K562 (cell line): ENCODE data around the gene ARL16. TPM values are rescaled to one million over a fixed set of nuclear protein-coding genes. Genes with fewer than 3 reads are reported as not detected.

ENCODE experiments used
- BRD9 ChIP-seq: fragments of 450-650 bp; IDR thresholded peaks from 2 replicates; pipeline ENCODE4 v1.6.1; 2018; ENCODE audit warnings: low read depth; ENCODE audit not compliant: partially characterized antibody
- FUS ChIP-seq: fragments of 200-400 bp; formaldehyde crosslinking; optimal IDR thresholded peaks from 2 replicates; pipeline ENCODE3; 2017; ENCODE audit warnings: low read depth, low read length
- ILK ChIP-seq: fragments of 450-650 bp; IDR thresholded peaks from 2 replicates; pipeline ENCODE4 v1.6.1; 2016; ENCODE audit warnings: missing genetic modification characterization, low read depth, mild to moderate bottlenecking, missing compliant biosample characterization, moderate library complexity, borderline replicate concordance
- MYNN ChIP-seq, 2 experiments: sonication (generic); formaldehyde crosslinking in 1 of 2; IDR thresholded peaks; 2 replicates each; pipeline versions ENCODE4 v1.5.0 to v1.6.1; 2016 to 2020; ENCODE audit warnings: antibody characterized with exemption in 1 of 2, missing genetic modification reagents in 1 of 2
- NR4A1 ChIP-seq, 2 experiments: fragments of 250-450 bp in 1 of 2; fragments of 450-650 bp in 1 of 2; sonication (Bioruptor Pico) in 1 of 2; IDR thresholded peaks; 2 replicates each; pipeline versions ENCODE4 v1.4.0 to v1.6.1; 2016 to 2020; ENCODE audit warnings: mild to moderate bottlenecking in 2 of 2, missing compliant biosample characterization in 1 of 2, missing genetic modification characterization in 1 of 2, moderate library complexity in 1 of 2
- NRF1 ChIP-seq, 2 experiments: fragments of 450-650 bp; IDR thresholded peaks in 1 of 2; conservative IDR thresholded peaks in 1 of 2; 2 replicates each; pipeline ENCODE4 v1.6.1; 2014; ENCODE audit warnings: mild to moderate bottlenecking in 2 of 2
- PHB2 ChIP-seq: fragments of 450-650 bp; IDR thresholded peaks from 2 replicates; pipeline ENCODE4 v1.6.1; 2017; ENCODE audit warnings: low read depth
- PHF20 ChIP-seq: fragments of 450-650 bp; IDR thresholded peaks from 2 replicates; pipeline ENCODE4 v1.6.1; 2018; ENCODE audit not compliant: partially characterized antibody
- SMARCA5 ChIP-seq: fragments of 450-650 bp; IDR thresholded peaks from 2 replicates; pipeline ENCODE4 v1.6.1; 2016
- SOX6 ChIP-seq: fragments of 450-650 bp; IDR thresholded peaks from 2 replicates; pipeline ENCODE4 v1.6.1; 2014; ENCODE audit warnings: mild to moderate bottlenecking
- SRSF9 ChIP-seq: fragments of 200-400 bp; formaldehyde crosslinking; IDR thresholded peaks from 2 replicates; pipeline ENCODE4 v1.6.1; 2017; ENCODE audit warnings: low read depth, low read length, borderline replicate concordance
- TAF1 ChIP-seq: IDR thresholded peaks from 2 replicates; pipeline ENCODE4 v1.6.1; 2011; ENCODE audit warnings: mild to moderate bottlenecking, low read length, moderate library complexity; ENCODE audit not compliant: insufficient read depth, control insufficient read depth, severe bottlenecking; ENCODE audit errors: extremely low read depth
- TARDBP ChIP-seq: fragments of 450-650 bp; IDR thresholded peaks from 2 replicates; pipeline ENCODE4 v1.6.1; 2016
- ZBTB7A ChIP-seq: IDR thresholded peaks from 2 replicates; pipeline ENCODE4 v1.6.1; 2011; ENCODE audit warnings: low read depth, mild to moderate bottlenecking, low read length, moderate library complexity, borderline replicate concordance; ENCODE audit not compliant: control insufficient read depth
- ZNF121 ChIP-seq: sonication (generic); formaldehyde crosslinking; conservative IDR thresholded peaks from 2 replicates; pipeline ENCODE4 v1.8.0; 2022; ENCODE audit warnings: missing genetic modification reagents
- ZNF165 ChIP-seq: fragments of 250-450 bp; sonication (Bioruptor Pico); IDR thresholded peaks from 2 replicates; pipeline ENCODE4 v1.4.0; 2020; ENCODE audit warnings: borderline replicate concordance
- ZNF347 ChIP-seq: fragments of 450-650 bp; formaldehyde crosslinking; IDR thresholded peaks from 2 replicates; pipeline ENCODE4 v1.4.0; 2020; ENCODE audit warnings: low read depth, mild to moderate bottlenecking, moderate library complexity
- ZNF507 ChIP-seq: conservative IDR thresholded peaks from 2 replicates; pipeline ENCODE4 v1.6.1; 2017; ENCODE audit warnings: missing genetic modification characterization, missing compliant biosample characterization
- polyA plus RNA-seq, 8 experiments: library from polyadenylated mRNA; depleted of rRNA in 4 of 8; stranded (reverse) in 5 of 8; unstranded in 3 of 8; fragments of >200 nt; fragmentation: Nextera tagmentation in 2 of 8; fragmentation: Illumina TruSeq in 1 of 8; extraction: Ambion mirVana in 2 of 8; extraction: Trizol in 1 of 8; gene quantifications; 2 replicates each; pipeline versions ENCODE4 v1.2.1 to v1.2.3, GENCODE V29; 2011 to 2014; ENCODE audit warnings: inconsistent platforms in 1 of 8, missing spikeins in 1 of 8
- total RNA-seq, 7 experiments: library from RNA; depleted of rRNA in 6 of 7; stranded (reverse); fragments of >200 nt in 6 of 7; fragmentation: Illumina TruSeq in 2 of 7; extraction: Trizol in 2 of 7; gene quantifications; 2 replicates each; pipeline versions ENCODE4 v1.2.1 to v1.2.3, GENCODE V29; 2011 to 2021; ENCODE audit warnings: low replicate concordance in 1 of 7
- TF ChIP-seq, protein P1 (sequence below): fragments of 450-650 bp; conservative IDR thresholded peaks from 2 replicates; pipeline ENCODE4 v1.6.1; 2016; ENCODE audit warnings: missing genetic modification characterization, low read depth, mild to moderate bottlenecking, missing compliant biosample characterization, moderate library complexity
- TF ChIP-seq, protein P2 (sequence below): conservative IDR thresholded peaks from 2 replicates; pipeline ENCODE4 v1.6.1; 2011; ENCODE audit warnings: low read depth, mild to moderate bottlenecking, low read length; ENCODE audit not compliant: control insufficient read depth
- TF ChIP-seq, protein P3 (sequence below): sonication (generic); formaldehyde crosslinking; IDR thresholded peaks from 2 replicates; pipeline ENCODE4 v1.8.0; 2022; ENCODE audit warnings: mild to moderate bottlenecking, missing genetic modification reagents
- TF ChIP-seq, protein P4 (sequence below): fragments of 250-450 bp; sonication (Bioruptor Pico); IDR thresholded peaks from 2 replicates; pipeline ENCODE4 v1.6.1; 2021; ENCODE audit warnings: mild to moderate bottlenecking
- TF ChIP-seq, protein P5 (sequence below): fragments of 200-800 bp; sonication (Bioruptor generic); IDR thresholded peaks from 2 replicates; pipeline ENCODE4 v1.6.1; 2017; ENCODE audit warnings: missing genetic modification characterization, missing compliant biosample characterization

The ARL16 gene
- total and polyA plus RNA-seq, 9 of the 15 experiments (the other 6 are each of a cell fraction or from before 2014, with no cell fraction given): 5.4 to 32.4 (median 22.6) TPM

DNA sequence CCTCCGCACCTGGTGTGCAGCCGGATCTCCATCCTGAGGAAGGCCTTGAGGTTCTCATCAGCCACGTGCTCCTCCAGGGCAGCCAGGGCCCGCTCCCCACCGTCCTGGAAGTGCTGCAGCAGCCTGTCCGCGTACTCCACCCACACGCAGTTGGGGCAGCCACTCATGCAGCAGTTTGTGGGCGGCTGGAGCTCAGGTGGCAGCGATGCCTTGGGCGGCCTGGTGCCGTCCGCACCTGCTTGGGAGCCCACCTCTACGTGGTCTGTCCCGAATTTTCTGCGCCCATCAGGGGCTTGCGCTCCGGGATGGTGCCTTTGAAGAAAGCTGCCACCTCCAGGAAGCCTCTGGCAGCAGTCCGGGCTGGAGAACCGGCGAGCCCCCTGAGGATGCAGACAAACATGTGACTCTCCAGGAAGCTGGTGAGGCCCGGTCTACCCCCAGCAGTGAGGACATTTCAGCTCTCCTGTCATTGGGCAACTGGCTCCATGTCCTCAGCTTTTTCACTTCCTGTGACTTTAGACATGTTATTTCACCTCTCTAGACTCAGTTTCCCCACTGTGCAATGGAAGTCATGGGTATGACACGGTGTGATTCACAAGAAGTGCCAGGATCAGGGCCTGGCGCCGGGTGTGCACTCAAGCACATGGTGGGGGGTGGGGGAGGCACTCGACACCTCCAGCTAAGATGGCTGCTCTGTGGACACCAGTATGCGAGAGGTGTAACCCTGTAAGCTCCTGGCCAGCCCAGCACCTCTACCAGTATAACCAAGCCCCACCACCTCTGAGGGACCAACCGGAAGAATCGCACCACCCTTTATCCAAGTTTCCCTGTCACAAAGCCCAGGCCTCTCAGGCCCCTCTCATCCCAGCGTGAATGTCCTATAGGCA lies 18.1 kb downstream of the ARL16 start (continued):
- TF ChIP-seq TAF1 (peak; percentile 19), MYNN (IDR thresholded peaks at IDR 0.05) (no peak), MYNN (CRISPR knock-in tag; IDR thresholded peaks at IDR 0.05) (no peak), FUS (no peak), TARDBP (no peak), SOX6 (no peak), SRSF9 (no peak), NRF1 (conservative IDR thresholded peaks at IDR 0.05 in 1 of 2, IDR thresholded peaks at IDR 0.05 in 1 of 2) (no peak), SMARCA5 (no peak), NR4A1 (CRISPR knock-in tag; IDR thresholded peaks at IDR 0.05) (peak; percentile 94; the same call in 1 of the 2 replicates), NR4A1 (tag; IDR thresholded peaks at IDR 0.05) (peak; percentile 98), ZBTB7A (no peak), ZNF347 (CRISPR knock-in tag) (0 out of 2 replicates have a peak, but pooled peaks have one; percentile 73), PHF20 (no peak), ILK (tag) (no peak), PHB2 (no peak), ZNF507 (no peak), ZNF121 (CRISPR knock-in tag) (no peak), BRD9 (peak; percentile 43), ZNF165 (CRISPR knock-in tag) (no peak)
- TF ChIP-seq, protein P1, sequence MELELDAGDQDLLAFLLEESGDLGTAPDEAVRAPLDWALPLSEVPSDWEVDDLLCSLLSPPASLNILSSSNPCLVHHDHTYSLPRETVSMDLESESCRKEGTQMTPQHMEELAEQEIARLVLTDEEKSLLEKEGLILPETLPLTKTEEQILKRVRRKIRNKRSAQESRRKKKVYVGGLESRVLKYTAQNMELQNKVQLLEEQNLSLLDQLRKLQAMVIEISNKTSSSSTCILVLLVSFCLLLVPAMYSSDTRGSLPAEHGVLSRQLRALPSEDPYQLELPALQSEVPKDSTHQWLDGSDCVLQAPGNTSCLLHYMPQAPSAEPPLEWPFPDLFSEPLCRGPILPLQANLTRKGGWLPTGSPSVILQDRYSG (tag): peak; percentile 96
- TF ChIP-seq, protein P2, sequence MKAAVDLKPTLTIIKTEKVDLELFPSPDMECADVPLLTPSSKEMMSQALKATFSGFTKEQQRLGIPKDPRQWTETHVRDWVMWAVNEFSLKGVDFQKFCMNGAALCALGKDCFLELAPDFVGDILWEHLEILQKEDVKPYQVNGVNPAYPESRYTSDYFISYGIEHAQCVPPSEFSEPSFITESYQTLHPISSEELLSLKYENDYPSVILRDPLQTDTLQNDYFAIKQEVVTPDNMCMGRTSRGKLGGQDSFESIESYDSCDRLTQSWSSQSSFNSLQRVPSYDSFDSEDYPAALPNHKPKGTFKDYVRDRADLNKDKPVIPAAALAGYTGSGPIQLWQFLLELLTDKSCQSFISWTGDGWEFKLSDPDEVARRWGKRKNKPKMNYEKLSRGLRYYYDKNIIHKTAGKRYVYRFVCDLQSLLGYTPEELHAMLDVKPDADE: no peak
- TF ChIP-seq, protein P3, sequence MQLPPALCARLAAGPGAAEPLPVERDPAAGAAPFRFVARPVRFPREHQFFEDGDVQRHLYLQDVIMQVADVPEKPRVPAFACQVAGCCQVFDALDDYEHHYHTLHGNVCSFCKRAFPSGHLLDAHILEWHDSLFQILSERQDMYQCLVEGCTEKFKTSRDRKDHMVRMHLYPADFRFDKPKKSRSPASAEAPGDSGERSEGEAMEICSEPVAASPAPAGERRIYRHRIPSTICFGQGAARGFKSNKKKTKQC (CRISPR knock-in tag): peak; percentile 52; the same call in 1 of the 2 replicates
- TF ChIP-seq, protein P4, sequence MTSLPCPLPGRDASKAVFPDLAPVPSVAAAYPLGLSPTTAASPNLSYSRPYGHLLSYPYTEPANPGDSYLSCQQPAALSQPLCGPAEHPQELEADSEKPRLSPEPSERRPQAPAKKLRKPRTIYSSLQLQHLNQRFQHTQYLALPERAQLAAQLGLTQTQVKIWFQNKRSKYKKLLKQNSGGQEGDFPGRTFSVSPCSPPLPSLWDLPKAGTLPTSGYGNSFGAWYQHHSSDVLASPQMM: no peak
- TF ChIP-seq, protein P5, sequence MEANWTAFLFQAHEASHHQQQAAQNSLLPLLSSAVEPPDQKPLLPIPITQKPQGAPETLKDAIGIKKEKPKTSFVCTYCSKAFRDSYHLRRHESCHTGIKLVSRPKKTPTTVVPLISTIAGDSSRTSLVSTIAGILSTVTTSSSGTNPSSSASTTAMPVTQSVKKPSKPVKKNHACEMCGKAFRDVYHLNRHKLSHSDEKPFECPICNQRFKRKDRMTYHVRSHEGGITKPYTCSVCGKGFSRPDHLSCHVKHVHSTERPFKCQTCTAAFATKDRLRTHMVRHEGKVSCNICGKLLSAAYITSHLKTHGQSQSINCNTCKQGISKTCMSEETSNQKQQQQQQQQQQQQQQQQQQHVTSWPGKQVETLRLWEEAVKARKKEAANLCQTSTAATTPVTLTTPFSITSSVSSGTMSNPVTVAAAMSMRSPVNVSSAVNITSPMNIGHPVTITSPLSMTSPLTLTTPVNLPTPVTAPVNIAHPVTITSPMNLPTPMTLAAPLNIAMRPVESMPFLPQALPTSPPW: peak; percentile 51
